H9 (cell line): Measurements from ENCODE around the gene HMGCS2. TPM values are rescaled to one million over a fixed set of nuclear protein-coding genes. Genes with fewer than 3 reads are reported as not detected.

ENCODE experiments used
- DNase-seq: peaks from one replicate; pipeline ENCODE4 v3.0.0-alpha.2; 2017
- H2AFZ ChIP-seq: one replicate; pipeline ENCODE4 v1.6.1; 2013; ENCODE audit warnings: mild to moderate bottlenecking, low read length, control low read depth, moderate library complexity
- H2AK5ac ChIP-seq: 2 replicates; pipeline ENCODE4 v1.6.1; 2013; ENCODE audit warnings: low read length, control low read depth, mixed read lengths; ENCODE audit not compliant: insufficient read length
- H2BK120ac ChIP-seq: one replicate; pipeline ENCODE4 v1.6.1; 2013; ENCODE audit warnings: low read depth, mild to moderate bottlenecking, low read length, control low read depth, inconsistent platforms; ENCODE audit not compliant: poor library complexity, severe bottlenecking
- H2BK12ac ChIP-seq: 2 replicates; pipeline ENCODE4 v1.6.1; 2013; ENCODE audit warnings: low read length, control low read depth, mixed read lengths, low read depth; ENCODE audit not compliant: insufficient read length
- H2BK15ac ChIP-seq: 2 replicates; pipeline ENCODE4 v1.6.1; 2013; ENCODE audit warnings: low read depth, low read length, control low read depth
- H2BK20ac ChIP-seq: one replicate; pipeline ENCODE4 v1.6.1; 2013; ENCODE audit warnings: low read depth, mild to moderate bottlenecking, low read length, control low read depth, inconsistent platforms; ENCODE audit not compliant: poor library complexity, severe bottlenecking
- H2BK5ac ChIP-seq: 2 replicates; pipeline ENCODE4 v1.6.1; 2013; ENCODE audit warnings: low read length, control low read depth, mixed read lengths; ENCODE audit not compliant: insufficient read length
- H3K14ac ChIP-seq: 2 replicates; pipeline ENCODE4 v1.6.1; 2013; ENCODE audit warnings: low read length, control low read depth; ENCODE audit not compliant: insufficient read depth
- H3K18ac ChIP-seq: 2 replicates; pipeline ENCODE4 v1.6.1; 2013; ENCODE audit warnings: low read depth, mild to moderate bottlenecking, mixed read lengths, low read length, control low read depth; ENCODE audit not compliant: insufficient read length
- H3K23ac ChIP-seq: 2 replicates; pipeline ENCODE4 v1.6.1; 2013; ENCODE audit warnings: low read length, control low read depth, mixed read lengths, low read depth; ENCODE audit not compliant: insufficient read length
- H3K23me2 ChIP-seq: 2 replicates; pipeline ENCODE4 v1.6.1; 2013; ENCODE audit warnings: low read depth, mild to moderate bottlenecking, mixed read lengths, low read length, control low read depth; ENCODE audit not compliant: insufficient read length, poor library complexity, severe bottlenecking
- H3K27ac ChIP-seq: 2 replicates; pipeline ENCODE4 v1.5.1; 2013; ENCODE audit warnings: low read length, control low read depth, mixed read lengths, low read depth; ENCODE audit not compliant: insufficient read length
- H3K27me3 ChIP-seq: 2 replicates; pipeline ENCODE4 v1.6.1; 2013; ENCODE audit warnings: low read length, control low read depth, inconsistent platforms; ENCODE audit not compliant: insufficient read depth
- H3K4ac ChIP-seq: 2 replicates; pipeline ENCODE4 v1.6.1; 2013; ENCODE audit warnings: low read depth, mild to moderate bottlenecking, control low read depth, inconsistent platforms, low read length, moderate library complexity
- H3K4me1 ChIP-seq: 2 replicates; pipeline ENCODE4 v1.6.1; 2013; ENCODE audit warnings: low read length, control low read depth, inconsistent platforms; ENCODE audit not compliant: insufficient read depth
- H3K4me2 ChIP-seq: 2 replicates; pipeline ENCODE4 v1.6.1; 2013; ENCODE audit warnings: low read length, control low read depth, mixed read lengths; ENCODE audit not compliant: insufficient read length, insufficient read depth
- H3K56ac ChIP-seq: 2 replicates; pipeline ENCODE4 v1.6.1; 2013; ENCODE audit warnings: low read depth, mild to moderate bottlenecking, mixed read lengths, low read length, control low read depth; ENCODE audit not compliant: insufficient read length
- H3K79me1 ChIP-seq: 2 replicates; pipeline ENCODE4 v1.6.1; 2013; ENCODE audit warnings: low read depth, mild to moderate bottlenecking, moderate library complexity, low read length, control low read depth, inconsistent platforms; ENCODE audit not compliant: insufficient read depth, poor library complexity, severe bottlenecking
- H3K79me2 ChIP-seq: 2 replicates; pipeline ENCODE4 v1.6.1; 2013; ENCODE audit warnings: low read length, control low read depth, inconsistent platforms; ENCODE audit not compliant: insufficient read depth
- H3K9ac ChIP-seq: 2 replicates; pipeline ENCODE4 v1.6.1; 2013; ENCODE audit warnings: low read length, control low read depth, mixed read lengths; ENCODE audit not compliant: insufficient read length; ENCODE audit errors: extremely low read depth
- H3K9me3 ChIP-seq: one replicate; pipeline ENCODE4 v1.6.1; 2013; ENCODE audit warnings: low read depth, low read length, inconsistent platforms; ENCODE audit not compliant: control insufficient read depth
- H3T11ph ChIP-seq: one replicate; pipeline ENCODE4 v1.6.1; 2013; ENCODE audit warnings: mild to moderate bottlenecking, low read length, control low read depth, inconsistent platforms
- H4K20me1 ChIP-seq: one replicate; pipeline ENCODE4 v1.6.1; 2013; ENCODE audit not compliant: control insufficient read depth, insufficient read length, insufficient read depth
- H4K5ac ChIP-seq: 2 replicates; pipeline ENCODE4 v1.6.1; 2013; ENCODE audit warnings: low read depth, mild to moderate bottlenecking, mixed read lengths, low read length, control low read depth; ENCODE audit not compliant: insufficient read length
- H4K8ac ChIP-seq: replicated peaks from 2 replicates; pipeline ENCODE4 v1.6.1; 2013; ENCODE audit warnings: low read length, control low read depth, mixed read lengths, low read depth; ENCODE audit not compliant: insufficient read length
- H4K91ac ChIP-seq: 2 replicates; pipeline ENCODE4 v1.6.1; 2013; ENCODE audit warnings: low read depth, mild to moderate bottlenecking, moderate library complexity, mixed read lengths, low read length, control low read depth; ENCODE audit not compliant: insufficient read length
- H3K27ac Mint-ChIP-seq, 3 experiments: 2 replicates in 2 of 3; 3 replicates in 1 of 3; pipeline ENCODE4 v1.8.0; 2020 to 2021; ENCODE audit warnings: mixed read lengths in 3 of 3, mild to moderate bottlenecking in 1 of 3, moderate library complexity in 1 of 3
- H3K27me3 Mint-ChIP-seq: 2 replicates; pipeline ENCODE4 v1.8.0; 2021; ENCODE audit warnings: low read depth, mild to moderate bottlenecking, moderate library complexity, mixed read lengths
- H3K36me3 Mint-ChIP-seq, 3 experiments: 2 replicates in 2 of 3; 3 replicates in 1 of 3; pipeline ENCODE4 v1.8.0; 2020 to 2021; ENCODE audit warnings: low read depth in 3 of 3, mixed read lengths in 3 of 3; ENCODE audit not compliant: insufficient read depth in 1 of 3
- H3K4me1 Mint-ChIP-seq, 2 experiments: 2 replicates each; pipeline ENCODE4 v1.8.0; 2020; ENCODE audit warnings: mixed read lengths in 2 of 2
- H3K4me3 Mint-ChIP-seq, 2 experiments: 2 replicates in 1 of 2; 3 replicates in 1 of 2; pipeline ENCODE4 v1.8.0; 2020 to 2021; ENCODE audit warnings: mild to moderate bottlenecking in 2 of 2, mixed read lengths in 2 of 2, moderate library complexity in 1 of 2
- H3K9me3 Mint-ChIP-seq, 2 experiments: 2 replicates in 1 of 2; 3 replicates in 1 of 2; pipeline ENCODE4 v1.8.0; 2020; ENCODE audit warnings: mild to moderate bottlenecking in 2 of 2, mixed read lengths in 2 of 2, moderate library complexity in 1 of 2
- WGBS: extraction: QIAGEN DNeasy Blood & Tissue Kit; methylation state at CpG from one replicate; pipeline ENCODE4 v1.1.7; 2013; ENCODE audit warnings: missing lambda C conversion rate, low lambda C conversion rate, mixed read lengths; ENCODE audit not compliant: insufficient read length; ENCODE audit errors: extremely low coverage; 5-methylcytosine and 5-hydroxymethylcytosine counted together
- total RNA-seq: library from RNA; stranded (reverse); gene quantifications from 2 replicates; pipeline ENCODE4 v1.2.1, GENCODE V29; 2021
- TF ChIP-seq, protein P1 (sequence below): fragments of 200-600 bp; sonication (generic); conservative IDR thresholded peaks from 3 replicates; pipeline ENCODE4 v1.8.0; 2021; ENCODE audit warnings: antibody characterized with exemption, mild to moderate bottlenecking

HMGCS2 gene
- total RNA-seq, 1 experiment from 2014 or later = not detected

DNA sequence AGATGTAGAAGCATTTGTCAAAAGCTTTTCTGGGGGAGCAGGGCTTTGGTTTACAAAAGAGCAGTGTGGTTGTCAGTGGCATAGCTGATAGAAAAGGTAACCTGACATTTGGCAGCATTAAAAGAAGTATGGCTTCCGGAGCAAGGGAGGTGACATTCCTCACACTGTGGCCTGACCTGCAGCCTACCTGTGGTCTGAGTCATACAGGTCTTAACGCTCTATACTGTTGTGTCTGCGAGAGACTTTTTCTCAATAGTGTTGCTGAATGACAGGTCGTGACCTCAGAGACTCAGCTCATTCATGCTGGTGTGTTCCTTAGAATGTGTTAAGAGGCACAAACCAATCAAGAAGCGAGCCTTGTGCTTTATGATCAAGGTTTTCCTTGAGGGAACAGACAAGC, 37.6 kb downstream of the HMGCS2 start:
- Histone ChIP-seq H3K14ac (no peak overlapping the region), H2BK15ac (no peak overlapping the region), H2BK20ac (no peak overlapping the region), H3K9me3 (no peaks in the 10 kb centered on the region), H2BK5ac (no peak overlapping the region), H3K27me3 (no peaks in the 10 kb centered on the region), H4K20me1 (peaks cover 5% of the 10 kb centered on the region), H3K4me1 (no peaks in the 10 kb centered on the region; the same call in 1 of the 2 replicates), H3K27ac (no peak overlapping the region), H3K79me2 (no peaks in the 10 kb centered on the region), H3K79me1 (peaks cover 18% of the 10 kb centered on the region), H3K23me2 (no peaks in the 10 kb centered on the region), H3K23ac (no peak overlapping the region), H2BK12ac (no peak overlapping the region), H3K9ac (no peak overlapping the region), H3K4me2 (no peak overlapping the region), H2BK120ac (no peak overlapping the region), H3K56ac (no peak overlapping the region), H4K8ac (no peak overlapping the region), H2AK5ac (no peak overlapping the region), H4K91ac (no peak overlapping the region), H3K18ac (no peak overlapping the region), H4K5ac (no peak overlapping the region), H3T11ph (no peak overlapping the region), H3K4ac (no peak overlapping the region), H2AFZ (no peak overlapping the region)
- no peak for DNase-seq
- peaks cover 7 to 10% of the 10 kb centered on the region in 2 experiments for H3K4me1 Mint-ChIP-seq
- no peak overlapping the region for H3K4me3 Mint-ChIP-seq
- peaks cover 80 to 94% (median 89%) of the 10 kb centered on the region in 3 experiments for H3K36me3 Mint-ChIP-seq
- no CpG with 5 or more reads among the region's 5 CpGs for WGBS
- H3K27me3 Mint-ChIP-seq = no peaks in the 10 kb centered on the region
- H3K27ac Mint-ChIP-seq = no peak overlapping the region
- TF ChIP-seq, protein P1, sequence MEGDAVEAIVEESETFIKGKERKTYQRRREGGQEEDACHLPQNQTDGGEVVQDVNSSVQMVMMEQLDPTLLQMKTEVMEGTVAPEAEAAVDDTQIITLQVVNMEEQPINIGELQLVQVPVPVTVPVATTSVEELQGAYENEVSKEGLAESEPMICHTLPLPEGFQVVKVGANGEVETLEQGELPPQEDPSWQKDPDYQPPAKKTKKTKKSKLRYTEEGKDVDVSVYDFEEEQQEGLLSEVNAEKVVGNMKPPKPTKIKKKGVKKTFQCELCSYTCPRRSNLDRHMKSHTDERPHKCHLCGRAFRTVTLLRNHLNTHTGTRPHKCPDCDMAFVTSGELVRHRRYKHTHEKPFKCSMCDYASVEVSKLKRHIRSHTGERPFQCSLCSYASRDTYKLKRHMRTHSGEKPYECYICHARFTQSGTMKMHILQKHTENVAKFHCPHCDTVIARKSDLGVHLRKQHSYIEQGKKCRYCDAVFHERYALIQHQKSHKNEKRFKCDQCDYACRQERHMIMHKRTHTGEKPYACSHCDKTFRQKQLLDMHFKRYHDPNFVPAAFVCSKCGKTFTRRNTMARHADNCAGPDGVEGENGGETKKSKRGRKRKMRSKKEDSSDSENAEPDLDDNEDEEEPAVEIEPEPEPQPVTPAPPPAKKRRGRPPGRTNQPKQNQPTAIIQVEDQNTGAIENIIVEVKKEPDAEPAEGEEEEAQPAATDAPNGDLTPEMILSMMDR = no peak
- no peaks in the 10 kb centered on the region for H3K9me3 Mint-ChIP-seq
